MCF 10A (cell line): Measurements from ENCODE around the gene SOX9. TPM values are rescaled to one million over a fixed set of nuclear protein-coding genes. Genes with fewer than 3 reads are reported as not detected.

Experiments
- BruUV-seq: library from RNA; stranded (reverse); fragments of 400-500 nt; replicated peaks from 2 replicates; lab custom pipeline; 2021; lab: Mats Ljungman, UMichigan
- CTCF ChIA-PET: fragments of 300-600 bp; sonication (Branson Sonifier 250); formaldehyde crosslinking; extraction: SDS; loops from one replicate; lab custom pipeline; 2021; ENCODE audit warnings: antibody characterized with exemption, inconsistent platforms; lab: Yijun Ruan, JAX
- POLR2A ChIA-PET: fragments of 300-600, 350-650 bp; sonication (Branson Sonifier 250); formaldehyde crosslinking; extraction: SDS; loops from one replicate; lab custom pipeline; 2020; ENCODE audit warnings: antibody characterized with exemption, inconsistent platforms; lab: Yijun Ruan, JAX
- DNase-seq: peaks from one replicate; pipeline ENCODE4 v3.0.0-alpha.2; 2018; ENCODE audit not compliant: unreplicated experiment
- H3K27ac Mint-ChIP-seq: one replicate; pipeline ENCODE4 v1.8.0; 2022; ENCODE audit warnings: mild to moderate bottlenecking, low read depth, mixed read lengths; ENCODE audit not compliant: unreplicated experiment
- H3K27me3 Mint-ChIP-seq: one replicate; pipeline ENCODE4 v1.8.0; 2022; ENCODE audit warnings: mixed read lengths; ENCODE audit not compliant: insufficient read depth, unreplicated experiment
- H3K36me3 Mint-ChIP-seq: one replicate; pipeline ENCODE4 v1.8.0; 2022; ENCODE audit warnings: mild to moderate bottlenecking, moderate library complexity, mixed read lengths; ENCODE audit not compliant: insufficient read depth, unreplicated experiment
- H3K4me1 Mint-ChIP-seq: one replicate; pipeline ENCODE4 v1.8.0; 2022; ENCODE audit warnings: mixed read lengths; ENCODE audit not compliant: insufficient read depth, unreplicated experiment
- H3K4me3 Mint-ChIP-seq: one replicate; pipeline ENCODE4 v1.8.0; 2022; ENCODE audit warnings: mild to moderate bottlenecking, moderate library complexity, mixed read lengths; ENCODE audit not compliant: unreplicated experiment
- H3K9me3 Mint-ChIP-seq: one replicate; pipeline ENCODE4 v1.8.0; 2022; ENCODE audit warnings: mixed read lengths; ENCODE audit not compliant: unreplicated experiment
- CTCF ChIP-seq: fragments of 200-600 bp; IDR thresholded peaks from one replicate; pipeline ENCODE4 v1.8.0; 2022; ENCODE audit warnings: antibody characterized with exemption, mild to moderate bottlenecking; ENCODE audit not compliant: unreplicated experiment
- intact Hi-C: fragments of 100-400 bp; cut with micrococcal nuclease; formaldehyde crosslinking; loops from 2 replicates; pipeline ENCODE4 v1.14.1; 2022
- total RNA-seq: library from RNA; stranded (reverse); gene quantifications from 2 replicates; pipeline ENCODE4 v1.2.3, GENCODE V29; 2022

SOX9 gene
- total RNA-seq, 1 experiment from 2014 or later, result 2.6 TPM

GRCh38 chr17:72113751-72114150 is 7.1 kb upstream of the SOX9 start:
- H3K9me3 Mint-ChIP-seq, result no peaks in the 10 kb centered on the region
- no peak overlapping the region for H3K4me3 Mint-ChIP-seq
- POLR2A ChIA-PET, result interaction anchor here (0.8 kb wide), 1 partner anchor 9 kb away, joined by 3 read pairs; no protein-coding TSS in a partner anchor
- intact Hi-C loops, result no loop called here
- DNase-seq, result no peak
- CTCF ChIA-PET, result no interaction called here
- no peak overlapping the region for H3K27ac Mint-ChIP-seq
- peaks cover 11% of the 10 kb centered on the region for H3K4me1 Mint-ChIP-seq
- H3K27me3 Mint-ChIP-seq, result no peaks in the 10 kb centered on the region
- TF ChIP-seq CTCF, result no peak
- no TSS peak for BruUV-seq
- H3K36me3 Mint-ChIP-seq, result no peaks in the 10 kb centered on the region

- CTCF ChIA-PET, result interaction anchor here (0.6 kb wide), 3 partner anchors 35 to 643 kb away, joined by 3 to 4 read pairs (median 3); no protein-coding TSS in a partner anchor
- no peak overlapping the region for H3K4me3 Mint-ChIP-seq
- H3K9me3 Mint-ChIP-seq, result no peaks in the 10 kb centered on the region
- TF ChIP-seq CTCF, result no peak
- BruUV-seq, result no TSS peak
- no peak for DNase-seq
- no peaks in the 10 kb centered on the region for H3K27me3 Mint-ChIP-seq
- intact Hi-C loops, result no loop called here
- H3K36me3 Mint-ChIP-seq, result no peaks in the 10 kb centered on the region
- POLR2A ChIA-PET, result no interaction called here
- H3K27ac Mint-ChIP-seq, result no peak overlapping the region
- peaks cover 8% of the 10 kb centered on the region for H3K4me1 Mint-ChIP-seq
These were observed 4.9 kb upstream of the SOX9 start for GRCh38 chr17:72115781-72116525.

DNA sequence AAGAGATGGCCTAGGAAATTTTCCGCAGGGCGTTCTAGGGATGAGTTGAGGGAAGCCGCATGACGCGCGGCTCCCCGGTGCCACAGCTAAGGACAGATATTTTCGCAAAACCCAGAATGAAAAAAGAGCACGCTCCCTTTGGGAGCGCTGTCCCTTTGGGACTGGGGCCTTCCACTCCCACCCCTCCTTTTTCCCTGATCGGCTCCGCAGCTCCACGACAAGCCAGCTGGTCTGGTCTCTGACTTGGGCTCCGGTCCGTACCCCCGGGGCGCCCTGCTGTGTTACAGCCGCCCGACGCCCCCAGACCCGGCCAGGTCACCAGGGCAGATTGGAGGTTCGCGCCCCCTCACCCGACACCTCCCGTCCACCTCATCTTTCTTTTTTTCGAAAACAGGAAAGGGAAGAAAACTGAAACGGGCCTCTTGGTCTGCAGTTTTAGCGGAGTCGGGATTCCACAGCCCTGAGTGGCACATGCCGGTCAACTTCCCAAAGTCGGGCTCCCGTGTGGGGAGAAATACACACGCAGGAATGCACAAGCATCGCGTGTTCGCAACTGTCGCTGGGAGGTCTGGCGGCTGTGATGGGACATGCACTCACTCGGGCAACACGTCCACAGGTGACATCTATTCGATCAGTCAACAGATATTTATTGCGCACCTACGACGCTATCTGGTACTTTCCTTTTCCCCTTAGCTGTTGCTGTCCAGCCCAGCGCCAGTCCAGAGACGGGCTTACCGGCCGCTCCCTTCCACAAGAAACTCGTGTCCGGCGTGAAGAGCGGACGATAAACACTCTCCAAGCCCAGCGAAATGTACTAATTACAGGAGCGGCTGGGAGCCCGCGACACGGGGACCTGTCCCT is 3.9 kb upstream of the SOX9 start:
- CTCF ChIA-PET, result interaction anchor here (0.6 kb wide), 2 partner anchors 373 to 637 kb away, joined by 3 to 4 read pairs; no protein-coding TSS in a partner anchor
- intact Hi-C loops, result no loop called here
- DNase-seq, result no peak
- POLR2A ChIA-PET, result interaction anchor here (0.7 to 2.1 kb wide), 2 partner anchors 644 to 1013 kb away, joined by 3 to 6 read pairs; no protein-coding TSS in a partner anchor
- H3K27ac Mint-ChIP-seq, result no peak overlapping the region
- no TSS peak for BruUV-seq
- H3K4me1 Mint-ChIP-seq, result peaks cover 8% of the 10 kb centered on the region
- H3K36me3 Mint-ChIP-seq, result no peaks in the 10 kb centered on the region
- TF ChIP-seq CTCF, result no peak
- H3K4me3 Mint-ChIP-seq, result peak overlapping the region; percentile 64
- H3K27me3 Mint-ChIP-seq, result no peaks in the 10 kb centered on the region
- H3K9me3 Mint-ChIP-seq, result no peaks in the 10 kb centered on the region
